A549 (cell line): ENCODE results near the gene ATL2. TPM values are rescaled to one million over a fixed set of nuclear protein-coding genes. Genes with fewer than 3 reads are reported as not detected.

Experiments used
- ATAC-seq, 2 experiments: fragments of 200-7000 bp in 1 of 2; fragments of >200 bp in 1 of 2; cut with Nextera tagmentation in 1 of 2; cut with Tn5 transposase in 1 of 2; 3 replicates each; pipeline versions ENCODE4 v1.8.0 to v1.9.1; 2018 to 2020; ENCODE audit warnings: mild to moderate bottlenecking in 1 of 2, moderate library complexity in 1 of 2
- CTCF ChIA-PET: fragments of 300-600 bp; sonication (Branson Sonifier 250); formaldehyde crosslinking; extraction: SDS; loops from one replicate; lab custom pipeline; 2021; ENCODE audit warnings: antibody characterized with exemption, inconsistent platforms; lab: Yijun Ruan, JAX
- POLR2A ChIA-PET: fragments of 350-600 bp; formaldehyde crosslinking; extraction: SDS; loops from one replicate; lab custom pipeline; 2021; ENCODE audit warnings: antibody characterized with exemption, inconsistent platforms; lab: Yijun Ruan, JAX
- DNase-seq, 2 experiments: peaks; one replicate each; pipeline versions ENCODE4 v3.0.0 to v3.0.0-alpha.2; 2011 to 2016; ENCODE audit warnings: low read depth in 1 of 2, low spot score in 1 of 2
- FAIRE-seq: peaks from 2 replicates; lab custom pipeline; 2011; peaks lifted over from hg19 to GRCh38; lab: Jason Lieb, UNC
- H3K27ac ChIP-seq, 2 experiments: fragments of >200 bp; sonication (Bioruptor Twin); formaldehyde crosslinking; 3 replicates each; pipeline ENCODE4 v1.5.1; 2016 to 2017
- H3K4me1 ChIP-seq: fragments of >200 bp; sonication (Bioruptor Twin); formaldehyde crosslinking; 3 replicates; pipeline ENCODE4 v1.6.1; 2016
- H3K4me2 ChIP-seq: fragments of >200 bp; sonication (Bioruptor Twin); formaldehyde crosslinking; 3 replicates; pipeline ENCODE4 v1.6.1; 2016
- H3K4me3 ChIP-seq: fragments of >200 bp; sonication (Bioruptor Twin); formaldehyde crosslinking; 3 replicates; pipeline ENCODE4 v1.5.1; 2016
- H3K9me3 ChIP-seq: fragments of >200 bp; sonication (Bioruptor Twin); formaldehyde crosslinking; 3 replicates; pipeline ENCODE4 v1.6.1; 2016
- BCL3 ChIP-seq: fragments of >200 bp; sonication (Bioruptor Twin); formaldehyde crosslinking; IDR thresholded peaks from 3 replicates; pipeline ENCODE4 v1.6.1; 2016
- CBX2 ChIP-seq: fragments of 200-600 bp; sonication (generic); IDR thresholded peaks from 2 replicates; pipeline ENCODE4 v1.6.1; 2016; ENCODE audit warnings: low read depth, mild to moderate bottlenecking, borderline replicate concordance
- CEBPB ChIP-seq, 2 experiments: fragments of >200 bp in 1 of 2; sonication (Bioruptor Twin) in 1 of 2; formaldehyde crosslinking in 1 of 2; IDR thresholded peaks; 2 replicates each; pipeline ENCODE4 v1.6.1; 2012 to 2016
- E2F6 ChIP-seq: IDR thresholded peaks from 2 replicates; pipeline ENCODE4 v1.6.1; 2012; ENCODE audit warnings: low read depth, borderline replicate concordance
- EHF ChIP-seq: fragments of 250-450 bp; sonication (Bioruptor Pico); IDR thresholded peaks from 2 replicates; pipeline ENCODE4 v1.5.0; 2020; ENCODE audit warnings: mild to moderate bottlenecking
- EP300 ChIP-seq, 2 experiments: fragments of >200 bp; sonication (Bioruptor Twin); formaldehyde crosslinking; IDR thresholded peaks; 2 replicates in 1 of 2; 3 replicates in 1 of 2; pipeline ENCODE4 v1.6.1; 2016 to 2017
- FOSB ChIP-seq: fragments of 250-450 bp; sonication (Bioruptor Pico); IDR thresholded peaks from 2 replicates; pipeline ENCODE4 v1.5.0; 2020; ENCODE audit warnings: mild to moderate bottlenecking, moderate library complexity
- GATA3 ChIP-seq: IDR thresholded peaks from 2 replicates; pipeline ENCODE4 v1.6.1; 2012; ENCODE audit warnings: borderline replicate concordance
- MAZ ChIP-seq: fragments of 150-350 bp; IDR thresholded peaks from 2 replicates; pipeline ENCODE4 v1.6.1; 2014; ENCODE audit warnings: antibody characterized with exemption, low read depth, low read length, borderline replicate concordance
- MYC ChIP-seq: IDR thresholded peaks from 2 replicates; pipeline ENCODE4 v1.6.1; 2012; ENCODE audit warnings: mild to moderate bottlenecking, inconsistent platforms, low read length, improper control_type of control experiment, borderline replicate concordance
- NFE2L2 ChIP-seq: fragments of 150-350 bp; conservative IDR thresholded peaks from 2 replicates; pipeline ENCODE4 v1.6.1; 2014; ENCODE audit warnings: low read length
- TFCP2L1 ChIP-seq: fragments of 250-450 bp; sonication (Bioruptor Pico); IDR thresholded peaks from 2 replicates; pipeline ENCODE4 v1.5.0; 2021; ENCODE audit warnings: mild to moderate bottlenecking
- ZFP36 ChIP-seq: fragments of 450-650 bp; IDR thresholded peaks from 2 replicates; pipeline ENCODE4 v1.6.1; 2014; ENCODE audit warnings: borderline replicate concordance; ENCODE audit not compliant: partially characterized antibody
- WGBS: methylation state at CpG from one replicate; pipeline ENCODE4 v1.1.6; 2017; ENCODE audit errors: missing lambda C conversion rate; 5-methylcytosine and 5-hydroxymethylcytosine counted together
- polyA plus RNA-seq, 4 experiments: library from polyadenylated mRNA; depleted of rRNA in 3 of 4; stranded (reverse); fragments of >200 nt; fragmentation: RNase III in 1 of 4; extraction: RNeasy Plus Mini Kit Qiagen cat#74134 plus additional on column Dnase treatment in 1 of 4; gene quantifications; 2 replicates in 3 of 4; 3 replicates in 1 of 4; pipeline ENCODE4 v1.2.3, GENCODE V29; 2011 to 2017
- TF ChIP-seq, protein P1 (sequence below): fragments of 200-600 bp; sonication (generic); IDR thresholded peaks from 2 replicates; pipeline ENCODE4 v1.6.1; 2016; ENCODE audit warnings: antibody characterized with exemption, mild to moderate bottlenecking, moderate library complexity
- TF ChIP-seq, protein P2 (sequence below): fragments of 450-650 bp; IDR thresholded peaks from 2 replicates; pipeline ENCODE4 v1.6.1; 2014; ENCODE audit warnings: antibody characterized with exemption

ATL2 gene
- polyA plus RNA-seq, 2 of the 4 experiments (the other 2 are of a cell fraction) = 77.6 to 85.3 TPM

DNA sequence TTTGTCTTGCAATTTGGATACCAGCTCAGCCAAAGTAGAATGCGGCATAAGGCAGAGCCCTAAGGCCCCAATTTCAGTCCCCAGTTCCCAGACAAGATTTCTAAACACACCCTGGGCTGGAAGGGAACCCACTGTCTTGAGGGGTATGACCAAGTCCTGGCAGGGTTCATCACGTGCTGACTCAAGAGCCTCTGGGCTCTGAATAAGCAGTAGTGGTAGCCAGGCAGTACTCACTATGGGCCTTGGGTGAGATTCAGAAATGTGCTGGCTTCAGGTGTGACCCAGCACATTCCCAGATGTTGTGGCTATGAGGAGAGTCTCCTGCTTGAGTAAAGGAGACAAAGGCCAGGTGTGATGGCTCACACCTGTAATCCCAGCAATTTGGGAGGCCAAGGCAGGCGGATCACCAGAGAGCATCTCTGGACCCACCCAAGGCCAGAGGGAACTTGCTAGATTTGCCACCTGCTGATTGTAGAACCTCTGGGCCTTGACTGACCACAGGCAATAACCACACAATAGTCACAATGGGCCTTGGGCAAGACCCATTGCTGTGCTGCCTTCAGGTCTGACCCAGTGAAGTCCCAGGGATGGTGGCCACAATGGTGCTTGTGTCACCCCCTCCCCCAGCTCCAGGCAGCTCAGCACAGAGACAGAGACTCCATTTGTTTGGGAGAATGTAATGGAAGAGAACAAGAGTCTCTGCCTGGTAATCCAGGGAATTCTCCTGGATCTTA lies 74.9 kb downstream of the ATL2 start:
- no peak overlapping the region for H3K27ac ChIP-seq
- peaks cover 9% of the 10 kb centered on the region for H3K4me1 ChIP-seq
- FAIRE-seq = no peak
- no peak for TF ChIP-seq GATA3
- TF ChIP-seq, all 56 proteins: peak for 0
- POLR2A ChIA-PET = no interaction called here
- no peak overlapping the region for H3K4me2 ChIP-seq
- no peak for DNase-seq
- CTCF ChIA-PET = interaction anchor here (0.7 to 1.2 kb wide), 4 partner anchors 11 to 226 kb away, joined by 3 read pairs; no protein-coding TSS in a partner anchor
- no peak overlapping the region for H3K4me3 ChIP-seq
- 85% methylated on average over 3 of the region's 3 CpGs for WGBS
- no peaks in the 10 kb centered on the region for H3K9me3 ChIP-seq
- peak in 1 of 2 experiments; percentile 37; a peak in 3 of 6 replicates for ATAC-seq

- CTCF ChIA-PET = interaction anchor here (0.6 to 1.2 kb wide), 3 partner anchors 10 to 91 kb away, joined by 3 read pairs; no protein-coding TSS in a partner anchor
- ATAC-seq = peak; percentile 19 to 59; a peak in 3 of 6 replicates
Observed at GRCh38 chr2:38301340-38301968, 75.6 kb downstream of the ATL2 start.

GRCh38 chr2:38298539-38298938 lies 78.5 kb downstream of the ATL2 start:
- H3K4me3 ChIP-seq = no peak overlapping the region
- POLR2A ChIA-PET = no interaction called here
- no peak for ATAC-seq
- TF ChIP-seq NFE2L2 (no peak), MAZ (no peak), ZFP36 (no peak), CBX2 (no peak), CEBPB (IDR thresholded peaks at IDR 0.05) (no peak), TFCP2L1 (CRISPR knock-in tag) (no peak), E2F6 (no peak), MYC (no peak), EP300 (IDR thresholded peaks at IDR 0.05) (no peak), EHF (CRISPR knock-in tag) (no peak), BCL3 (no peak)
- TF ChIP-seq, protein P1, sequence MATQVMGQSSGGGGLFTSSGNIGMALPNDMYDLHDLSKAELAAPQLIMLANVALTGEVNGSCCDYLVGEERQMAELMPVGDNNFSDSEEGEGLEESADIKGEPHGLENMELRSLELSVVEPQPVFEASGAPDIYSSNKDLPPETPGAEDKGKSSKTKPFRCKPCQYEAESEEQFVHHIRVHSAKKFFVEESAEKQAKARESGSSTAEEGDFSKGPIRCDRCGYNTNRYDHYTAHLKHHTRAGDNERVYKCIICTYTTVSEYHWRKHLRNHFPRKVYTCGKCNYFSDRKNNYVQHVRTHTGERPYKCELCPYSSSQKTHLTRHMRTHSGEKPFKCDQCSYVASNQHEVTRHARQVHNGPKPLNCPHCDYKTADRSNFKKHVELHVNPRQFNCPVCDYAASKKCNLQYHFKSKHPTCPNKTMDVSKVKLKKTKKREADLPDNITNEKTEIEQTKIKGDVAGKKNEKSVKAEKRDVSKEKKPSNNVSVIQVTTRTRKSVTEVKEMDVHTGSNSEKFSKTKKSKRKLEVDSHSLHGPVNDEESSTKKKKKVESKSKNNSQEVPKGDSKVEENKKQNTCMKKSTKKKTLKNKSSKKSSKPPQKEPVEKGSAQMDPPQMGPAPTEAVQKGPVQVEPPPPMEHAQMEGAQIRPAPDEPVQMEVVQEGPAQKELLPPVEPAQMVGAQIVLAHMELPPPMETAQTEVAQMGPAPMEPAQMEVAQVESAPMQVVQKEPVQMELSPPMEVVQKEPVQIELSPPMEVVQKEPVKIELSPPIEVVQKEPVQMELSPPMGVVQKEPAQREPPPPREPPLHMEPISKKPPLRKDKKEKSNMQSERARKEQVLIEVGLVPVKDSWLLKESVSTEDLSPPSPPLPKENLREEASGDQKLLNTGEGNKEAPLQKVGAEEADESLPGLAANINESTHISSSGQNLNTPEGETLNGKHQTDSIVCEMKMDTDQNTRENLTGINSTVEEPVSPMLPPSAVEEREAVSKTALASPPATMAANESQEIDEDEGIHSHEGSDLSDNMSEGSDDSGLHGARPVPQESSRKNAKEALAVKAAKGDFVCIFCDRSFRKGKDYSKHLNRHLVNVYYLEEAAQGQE = no peak
- TF ChIP-seq, protein P2, sequence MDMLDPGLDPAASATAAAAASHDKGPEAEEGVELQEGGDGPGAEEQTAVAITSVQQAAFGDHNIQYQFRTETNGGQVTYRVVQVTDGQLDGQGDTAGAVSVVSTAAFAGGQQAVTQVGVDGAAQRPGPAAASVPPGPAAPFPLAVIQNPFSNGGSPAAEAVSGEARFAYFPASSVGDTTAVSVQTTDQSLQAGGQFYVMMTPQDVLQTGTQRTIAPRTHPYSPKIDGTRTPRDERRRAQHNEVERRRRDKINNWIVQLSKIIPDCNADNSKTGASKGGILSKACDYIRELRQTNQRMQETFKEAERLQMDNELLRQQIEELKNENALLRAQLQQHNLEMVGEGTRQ = no peak
- TF ChIP-seq, all 56 proteins: peak for 0
- DNase-seq (no peak), FAIRE-seq (no peak)
- Histone ChIP-seq H3K9me3 (no peaks in the 10 kb centered on the region), H3K4me1 (peaks cover 9% of the 10 kb centered on the region), H3K27ac (no peak overlapping the region), H3K4me2 (no peak overlapping the region)
- CTCF ChIA-PET = interaction anchor here (0.6 kb wide), 1 partner anchor 46 kb away, joined by 3 read pairs; no protein-coding TSS in a partner anchor
- WGBS = 87% methylated on average over 2 of the region's 2 CpGs

More at GRCh38 chr2:38301340-38301968, 75.6 kb downstream of the ATL2 start:
- DNase-seq = no peak
- no peak for TF ChIP-seq FOSB (CRISPR knock-in tag)
- POLR2A ChIA-PET = no interaction called here
- no peak for FAIRE-seq
- H3K4me2 ChIP-seq = no peak overlapping the region
- no peak overlapping the region for H3K27ac ChIP-seq
- H3K4me3 ChIP-seq = no peak overlapping the region
- H3K4me1 ChIP-seq = peaks cover 9% of the 10 kb centered on the region
- H3K9me3 ChIP-seq = no peaks in the 10 kb centered on the region
- WGBS = 84% methylated on average over 3 of the region's 3 CpGs
